WTC11 (cell line): ENCODE measurements around the gene BCAR3. TPM values are rescaled to one million over a fixed set of nuclear protein-coding genes. Genes with fewer than 3 reads are reported as not detected.

ENCODE experiments used
- ATAC-seq: fragments of 200-7000 bp; cut with Tn5 transposase; 2 replicates; pipeline ENCODE4 v1.10.0; 2021; ENCODE audit warnings: mild to moderate bottlenecking, moderate library complexity
- CTCF ChIA-PET: fragments of 300-600 bp; sonication (Branson Sonifier 250); formaldehyde crosslinking; loops from one replicate; lab custom pipeline; 2021; ENCODE audit warnings: antibody characterized with exemption; lab: Charles Lee
- POLR2A ChIA-PET: fragments of 350-600 bp; sonication (Branson Sonifier 250); formaldehyde crosslinking; loops from one replicate; lab custom pipeline; 2021; ENCODE audit warnings: antibody characterized with exemption; lab: Charles Lee
- DNase-seq: peaks from one replicate; pipeline ENCODE4 v3.0.0; 2021; ENCODE audit warnings: low spot score
- H3K27ac Mint-ChIP-seq: 2 replicates; pipeline ENCODE4 v1.8.0; 2021; ENCODE audit warnings: mixed read lengths
- H3K27me3 Mint-ChIP-seq: 2 replicates; pipeline ENCODE4 v1.8.0; 2021; ENCODE audit warnings: low read depth, mild to moderate bottlenecking, moderate library complexity, mixed read lengths
- H3K36me3 Mint-ChIP-seq: 2 replicates; pipeline ENCODE4 v1.8.0; 2021; ENCODE audit warnings: mixed read lengths
- H3K4me1 Mint-ChIP-seq: 2 replicates; pipeline ENCODE4 v1.8.0; 2022; ENCODE audit warnings: mixed read lengths
- H3K4me3 Mint-ChIP-seq: 2 replicates; pipeline ENCODE4 v1.8.0; 2021; ENCODE audit warnings: mild to moderate bottlenecking, moderate library complexity, mixed read lengths
- H3K9me3 Mint-ChIP-seq: 2 replicates; pipeline ENCODE4 v1.8.0; 2021; ENCODE audit warnings: mixed read lengths
- ETV6 ChIP-seq: sonication (generic); formaldehyde crosslinking; IDR thresholded peaks from 2 replicates; pipeline ENCODE4 v1.8.1; 2022; ENCODE audit warnings: mild to moderate bottlenecking, missing genetic modification reagents
- FOXK1 ChIP-seq: sonication (generic); formaldehyde crosslinking; IDR thresholded peaks from 2 replicates; pipeline ENCODE4 v1.8.0; 2022; ENCODE audit warnings: mild to moderate bottlenecking, moderate library complexity, missing genetic modification reagents
- HMGA2 ChIP-seq: fragments of 250-450 bp; sonication (Bioruptor Pico); IDR thresholded peaks from 2 replicates; pipeline ENCODE4 v1.4.0; 2021; ENCODE audit warnings: mild to moderate bottlenecking, moderate library complexity
- IRF2 ChIP-seq: sonication (generic); formaldehyde crosslinking; IDR thresholded peaks from 2 replicates; pipeline ENCODE4 v1.8.0; 2022; ENCODE audit warnings: low read depth, missing genetic modification reagents, borderline replicate concordance
- KAT7 ChIP-seq: sonication (generic); formaldehyde crosslinking; IDR thresholded peaks from 2 replicates; pipeline ENCODE4 v1.8.1; 2023; ENCODE audit warnings: missing genetic modification reagents, mild to moderate bottlenecking, borderline replicate concordance
- NFATC4 ChIP-seq: fragments of 250-450 bp; sonication (Bioruptor Pico); IDR thresholded peaks from 2 replicates; pipeline ENCODE4 v1.9.0; 2021; ENCODE audit warnings: mild to moderate bottlenecking
- OVOL2 ChIP-seq: fragments of 250-450 bp; sonication (Bioruptor Pico); IDR thresholded peaks from 2 replicates; pipeline ENCODE4 v1.9.0; 2021; ENCODE audit warnings: mild to moderate bottlenecking, borderline replicate concordance
- PRRX2 ChIP-seq: fragments of 250-450 bp; sonication (Bioruptor Pico); IDR thresholded peaks from 2 replicates; pipeline ENCODE4 v1.8.0; 2021; ENCODE audit warnings: mild to moderate bottlenecking
- RELA ChIP-seq: sonication (generic); formaldehyde crosslinking; IDR thresholded peaks from 2 replicates; pipeline ENCODE4 v1.8.1; 2022; ENCODE audit warnings: missing genetic modification reagents, mild to moderate bottlenecking, borderline replicate concordance
- SMAD3 ChIP-seq: sonication (generic); formaldehyde crosslinking; IDR thresholded peaks from 2 replicates; pipeline ENCODE4 v1.8.0; 2022; ENCODE audit warnings: missing genetic modification reagents, mild to moderate bottlenecking, borderline replicate concordance
- SOX15 ChIP-seq: fragments of 250-450 bp; sonication (Bioruptor Pico); IDR thresholded peaks from 2 replicates; pipeline ENCODE4 v1.9.0; 2021; ENCODE audit warnings: mild to moderate bottlenecking
- TCF7 ChIP-seq: sonication (generic); formaldehyde crosslinking; IDR thresholded peaks from 2 replicates; pipeline ENCODE4 v1.8.0; 2022; ENCODE audit warnings: mild to moderate bottlenecking, low read depth, missing genetic modification reagents, moderate library complexity
- ZBTB21 ChIP-seq: sonication (generic); formaldehyde crosslinking; IDR thresholded peaks from 2 replicates; pipeline ENCODE4 v1.8.1; 2023; ENCODE audit warnings: mild to moderate bottlenecking, missing genetic modification reagents, borderline replicate concordance
- ZNF219 ChIP-seq: sonication (generic); formaldehyde crosslinking; IDR thresholded peaks from 2 replicates; pipeline ENCODE4 v1.8.0; 2023; ENCODE audit warnings: missing genetic modification reagents, mild to moderate bottlenecking, borderline replicate concordance
- ZNF232 ChIP-seq: sonication (generic); formaldehyde crosslinking; IDR thresholded peaks from 2 replicates; pipeline ENCODE4 v1.8.0; 2022; ENCODE audit warnings: mild to moderate bottlenecking, missing genetic modification reagents
- total RNA-seq: library from RNA; stranded (reverse); gene quantifications from 3 replicates; pipeline ENCODE4 v1.2.3, GENCODE V29; 2021
- TF ChIP-seq, protein P1 (sequence below): sonication (generic); formaldehyde crosslinking; IDR thresholded peaks from 2 replicates; pipeline ENCODE4 v1.8.0; 2023; ENCODE audit warnings: missing genetic modification reagents, mild to moderate bottlenecking, borderline replicate concordance
- TF ChIP-seq, protein P2 (sequence below): sonication (generic); formaldehyde crosslinking; IDR thresholded peaks from 2 replicates; pipeline ENCODE4 v1.8.1; 2022; ENCODE audit warnings: mild to moderate bottlenecking, moderate library complexity, missing genetic modification reagents
- TF ChIP-seq, protein P3 (sequence below): sonication (generic); formaldehyde crosslinking; IDR thresholded peaks from 2 replicates; pipeline ENCODE4 v1.8.1; 2023; ENCODE audit warnings: mild to moderate bottlenecking, moderate library complexity, missing genetic modification reagents
- TF ChIP-seq, protein P4 (sequence below): fragments of 250-450 bp; sonication (Bioruptor Pico); IDR thresholded peaks from 2 replicates; pipeline ENCODE4 v1.9.0; 2021; ENCODE audit warnings: moderate library complexity, mild to moderate bottlenecking, inconsistent platforms, borderline replicate concordance
- TF ChIP-seq, protein P5 (sequence below): sonication (generic); formaldehyde crosslinking; IDR thresholded peaks from 2 replicates; pipeline ENCODE4 v1.8.1; 2022; ENCODE audit warnings: missing genetic modification reagents, borderline replicate concordance

Gene BCAR3
- total RNA-seq, 1 experiment from 2014 or later = 14.8 TPM

DNA sequence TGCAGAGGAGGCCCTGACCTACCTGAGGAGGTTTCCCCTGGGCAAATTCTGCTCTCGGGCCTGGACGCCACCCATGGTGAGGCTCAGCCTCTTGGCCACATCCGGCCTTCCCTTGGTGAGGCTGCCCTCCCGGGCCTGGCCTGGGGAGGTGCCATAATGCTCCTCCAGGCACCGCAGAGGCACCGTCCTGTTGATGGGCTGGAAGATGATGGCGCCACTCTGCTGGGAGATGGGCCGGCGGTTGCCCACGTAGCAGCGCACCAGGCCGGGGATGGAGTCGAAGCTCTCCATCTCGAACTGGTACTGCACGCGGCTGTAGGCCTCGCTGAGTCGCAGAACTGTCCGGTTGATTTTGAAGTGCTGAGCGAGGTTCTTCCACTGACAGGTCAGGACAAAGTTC, 92.7 kb downstream of the BCAR3 start:
- H3K27ac Mint-ChIP-seq = no peak overlapping the region; the same call in 1 of the 2 replicates
- ATAC-seq (no peak; the same call in 1 of the 2 replicates), DNase-seq (no peak)
- H3K36me3 Mint-ChIP-seq = peaks cover 14% of the 10 kb centered on the region
- H3K27me3 Mint-ChIP-seq = no peaks in the 10 kb centered on the region
- no peak overlapping the region for H3K4me3 Mint-ChIP-seq
- H3K9me3 Mint-ChIP-seq = no peaks in the 10 kb centered on the region
- CTCF ChIA-PET = no interaction called here
- TF ChIP-seq NFATC4 (no peak), ZBTB21 (CRISPR knock-in tag) (no peak), SOX15 (CRISPR knock-in tag) (no peak), ETV6 (CRISPR knock-in tag) (no peak), IRF2 (CRISPR knock-in tag) (no peak), SMAD3 (no peak), HMGA2 (CRISPR knock-in tag) (no peak), ZNF232 (CRISPR knock-in tag) (no peak), OVOL2 (CRISPR knock-in tag) (no peak), RELA (CRISPR knock-in tag) (no peak), KAT7 (no peak), TCF7 (CRISPR knock-in tag) (no peak), FOXK1 (CRISPR knock-in tag) (no peak), PRRX2 (CRISPR knock-in tag) (no peak), ZNF219 (no peak)
- TF ChIP-seq, protein P1, sequence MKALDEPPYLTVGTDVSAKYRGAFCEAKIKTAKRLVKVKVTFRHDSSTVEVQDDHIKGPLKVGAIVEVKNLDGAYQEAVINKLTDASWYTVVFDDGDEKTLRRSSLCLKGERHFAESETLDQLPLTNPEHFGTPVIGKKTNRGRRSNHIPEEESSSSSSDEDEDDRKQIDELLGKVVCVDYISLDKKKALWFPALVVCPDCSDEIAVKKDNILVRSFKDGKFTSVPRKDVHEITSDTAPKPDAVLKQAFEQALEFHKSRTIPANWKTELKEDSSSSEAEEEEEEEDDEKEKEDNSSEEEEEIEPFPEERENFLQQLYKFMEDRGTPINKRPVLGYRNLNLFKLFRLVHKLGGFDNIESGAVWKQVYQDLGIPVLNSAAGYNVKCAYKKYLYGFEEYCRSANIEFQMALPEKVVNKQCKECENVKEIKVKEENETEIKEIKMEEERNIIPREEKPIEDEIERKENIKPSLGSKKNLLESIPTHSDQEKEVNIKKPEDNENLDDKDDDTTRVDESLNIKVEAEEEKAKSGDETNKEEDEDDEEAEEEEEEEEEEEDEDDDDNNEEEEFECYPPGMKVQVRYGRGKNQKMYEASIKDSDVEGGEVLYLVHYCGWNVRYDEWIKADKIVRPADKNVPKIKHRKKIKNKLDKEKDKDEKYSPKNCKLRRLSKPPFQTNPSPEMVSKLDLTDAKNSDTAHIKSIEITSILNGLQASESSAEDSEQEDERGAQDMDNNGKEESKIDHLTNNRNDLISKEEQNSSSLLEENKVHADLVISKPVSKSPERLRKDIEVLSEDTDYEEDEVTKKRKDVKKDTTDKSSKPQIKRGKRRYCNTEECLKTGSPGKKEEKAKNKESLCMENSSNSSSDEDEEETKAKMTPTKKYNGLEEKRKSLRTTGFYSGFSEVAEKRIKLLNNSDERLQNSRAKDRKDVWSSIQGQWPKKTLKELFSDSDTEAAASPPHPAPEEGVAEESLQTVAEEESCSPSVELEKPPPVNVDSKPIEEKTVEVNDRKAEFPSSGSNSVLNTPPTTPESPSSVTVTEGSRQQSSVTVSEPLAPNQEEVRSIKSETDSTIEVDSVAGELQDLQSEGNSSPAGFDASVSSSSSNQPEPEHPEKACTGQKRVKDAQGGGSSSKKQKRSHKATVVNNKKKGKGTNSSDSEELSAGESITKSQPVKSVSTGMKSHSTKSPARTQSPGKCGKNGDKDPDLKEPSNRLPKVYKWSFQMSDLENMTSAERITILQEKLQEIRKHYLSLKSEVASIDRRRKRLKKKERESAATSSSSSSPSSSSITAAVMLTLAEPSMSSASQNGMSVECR (CRISPR knock-in tag) = no peak
- TF ChIP-seq, protein P2, sequence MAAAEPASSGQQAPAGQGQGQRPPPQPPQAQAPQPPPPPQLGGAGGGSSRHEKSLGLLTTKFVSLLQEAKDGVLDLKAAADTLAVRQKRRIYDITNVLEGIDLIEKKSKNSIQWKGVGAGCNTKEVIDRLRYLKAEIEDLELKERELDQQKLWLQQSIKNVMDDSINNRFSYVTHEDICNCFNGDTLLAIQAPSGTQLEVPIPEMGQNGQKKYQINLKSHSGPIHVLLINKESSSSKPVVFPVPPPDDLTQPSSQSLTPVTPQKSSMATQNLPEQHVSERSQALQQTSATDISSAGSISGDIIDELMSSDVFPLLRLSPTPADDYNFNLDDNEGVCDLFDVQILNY (CRISPR knock-in tag) = no peak
- TF ChIP-seq, protein P3, sequence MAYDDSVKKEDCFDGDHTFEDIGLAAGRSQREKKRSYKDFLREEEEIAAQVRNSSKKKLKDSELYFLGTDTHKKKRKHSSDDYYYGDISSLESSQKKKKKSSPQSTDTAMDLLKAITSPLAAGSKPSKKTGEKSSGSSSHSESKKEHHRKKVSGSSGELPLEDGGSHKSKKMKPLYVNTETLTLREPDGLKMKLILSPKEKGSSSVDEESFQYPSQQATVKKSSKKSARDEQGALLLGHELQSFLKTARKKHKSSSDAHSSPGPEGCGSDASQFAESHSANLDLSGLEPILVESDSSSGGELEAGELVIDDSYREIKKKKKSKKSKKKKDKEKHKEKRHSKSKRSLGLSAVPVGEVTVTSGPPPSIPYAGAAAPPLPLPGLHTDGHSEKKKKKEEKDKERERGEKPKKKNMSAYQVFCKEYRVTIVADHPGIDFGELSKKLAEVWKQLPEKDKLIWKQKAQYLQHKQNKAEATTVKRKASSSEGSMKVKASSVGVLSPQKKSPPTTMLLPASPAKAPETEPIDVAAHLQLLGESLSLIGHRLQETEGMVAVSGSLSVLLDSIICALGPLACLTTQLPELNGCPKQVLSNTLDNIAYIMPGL = no peak
- TF ChIP-seq, protein P4, sequence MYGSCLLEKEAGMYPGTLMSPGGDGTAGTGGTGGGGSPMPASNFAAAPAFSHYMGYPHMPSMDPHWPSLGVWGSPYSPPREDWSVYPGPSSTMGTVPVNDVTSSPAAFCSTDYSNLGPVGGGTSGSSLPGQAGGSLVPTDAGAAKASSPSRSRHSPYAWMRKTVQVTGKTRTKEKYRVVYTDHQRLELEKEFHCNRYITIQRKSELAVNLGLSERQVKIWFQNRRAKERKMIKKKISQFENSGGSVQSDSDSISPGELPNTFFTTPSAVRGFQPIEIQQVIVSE = no peak
- TF ChIP-seq, protein P5, sequence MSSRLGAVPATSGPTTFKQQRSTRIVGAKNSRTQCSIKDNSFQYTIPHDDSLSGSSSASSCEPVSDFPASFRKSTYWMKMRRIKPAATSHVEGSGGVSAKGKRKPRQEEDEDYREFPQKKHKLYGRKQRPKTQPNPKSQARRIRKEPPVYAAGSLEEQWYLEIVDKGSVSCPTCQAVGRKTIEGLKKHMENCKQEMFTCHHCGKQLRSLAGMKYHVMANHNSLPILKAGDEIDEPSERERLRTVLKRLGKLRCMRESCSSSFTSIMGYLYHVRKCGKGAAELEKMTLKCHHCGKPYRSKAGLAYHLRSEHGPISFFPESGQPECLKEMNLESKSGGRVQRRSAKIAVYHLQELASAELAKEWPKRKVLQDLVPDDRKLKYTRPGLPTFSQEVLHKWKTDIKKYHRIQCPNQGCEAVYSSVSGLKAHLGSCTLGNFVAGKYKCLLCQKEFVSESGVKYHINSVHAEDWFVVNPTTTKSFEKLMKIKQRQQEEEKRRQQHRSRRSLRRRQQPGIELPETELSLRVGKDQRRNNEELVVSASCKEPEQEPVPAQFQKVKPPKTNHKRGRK (CRISPR knock-in tag) = no peak
- POLR2A ChIA-PET = no interaction called here
- peaks cover 28% of the 10 kb centered on the region for H3K4me1 Mint-ChIP-seq
